Gastrocnemius medialis (tissue), 4 donors: ENCODE results near the gene ERGIC3. TPM values are rescaled to one million over a fixed set of nuclear protein-coding genes. Genes with fewer than 3 reads are reported as not detected.

ENCODE experiments used
- ATAC-seq, 2 donors: fragments of 150-250 bp; one replicate each; pipeline ENCODE4 v1.9.1; 2016
- DNase-seq, 2 donors: peaks; one replicate each; pipeline ENCODE4 v3.0.0-alpha.2; 2019
- H3K27ac ChIP-seq, 4 donors: fragments of 200-600 bp; sonication (generic); 1 replicate in 1 of 4; 2 replicates in 3 of 4; pipeline ENCODE4 v1.5.1; 2016 to 2018; ENCODE audit warnings: mild to moderate bottlenecking in 2 of 4, moderate library complexity in 1 of 4
- H3K27me3 ChIP-seq, 3 donors: fragments of 200-600 bp; sonication (generic) in 2 of 3; 1 replicate in 1 of 3; 2 replicates in 2 of 3; pipeline versions ENCODE4 v1.5.1 to v1.6.0; 2016 to 2019; ENCODE audit warnings: mild to moderate bottlenecking in 1 of 3, moderate library complexity in 1 of 3
- H3K36me3 ChIP-seq, 2 donors: fragments of 200-600 bp; sonication (generic) in 1 of 2; one replicate each; pipeline ENCODE4 v1.5.1; 2017 to 2018
- H3K4me1 ChIP-seq, 2 donors: fragments of 200-600 bp; sonication (generic) in 1 of 2; one replicate each; pipeline ENCODE4 v1.5.1; 2016 to 2017; ENCODE audit warnings: mild to moderate bottlenecking in 2 of 2
- H3K4me3 ChIP-seq, 4 donors: fragments of 200-600 bp; sonication (generic) in 3 of 4; 1 replicate in 1 of 4; 2 replicates in 3 of 4; pipeline ENCODE4 v1.5.1; 2016 to 2019; ENCODE audit warnings: mild to moderate bottlenecking in 2 of 4
- H3K9me3 ChIP-seq, 3 donors: fragments of 200-600 bp; sonication (generic) in 2 of 3; 1 replicate in 1 of 3; 2 replicates in 2 of 3; pipeline ENCODE4 v1.5.1; 2016 to 2019
- CTCF ChIP-seq, 5 experiments: fragments of 450-650 bp in 3 of 5; fragments of 200-600 bp in 2 of 5; sonication (generic) in 2 of 5; IDR thresholded peaks in 4 of 5; conservative IDR thresholded peaks in 1 of 5; 1 replicate in 4 of 5; 2 replicates in 1 of 5; pipeline ENCODE4 v1.5.1; 2016 to 2019; ENCODE audit warnings: antibody characterized with exemption in 5 of 5, mild to moderate bottlenecking in 3 of 5, moderate library complexity in 3 of 5
- POLR2A ChIP-seq, 2 donors: fragments of 450-650 bp; IDR thresholded peaks; one replicate each; pipeline ENCODE4 v1.6.1; 2017; ENCODE audit warnings: antibody characterized with exemption in 2 of 2, mild to moderate bottlenecking in 2 of 2, moderate library complexity in 2 of 2
- in situ Hi-C, 4 donors: fragments of 200-750 bp; cut with MboI; loops; one replicate each; pipeline versions ENCODE4 v1.15.0 to v1.8.0; 2017; ENCODE audit warnings: low sequenced_read_pairs in 4 of 4
- intact Hi-C: fragments of 100-400 bp; cut with DNase I; formaldehyde crosslinking; loops from one replicate; pipeline ENCODE4 v1.15.1; 2023; ENCODE audit warnings: low total_unique reads
- total RNA-seq, 4 donors: library from RNA; depleted of rRNA; stranded (reverse); fragments of >200 nt; gene quantifications; one replicate each; pipeline versions ENCODE4 v1.1.0 to v1.2.3, GENCODE V29; 2016

ERGIC3 gene
- total RNA-seq, 4 donors from 2014 or later: 82.5 to 91.0 (median 89.2) TPM

GRCh38 chr20:35503841-35504561 lies 37.9 kb upstream of the ERGIC3 start:
- ATAC-seq: no peak
- no peak for TF ChIP-seq POLR2A (IDR thresholded peaks at IDR 0.05)
- intact Hi-C loops: no loop called here
- no peaks in the 10 kb centered on the region for H3K27me3 ChIP-seq
- H3K4me1 ChIP-seq: no peaks in the 10 kb centered on the region
- H3K27ac ChIP-seq: no peak overlapping the region
- in situ Hi-C loops: no loop called here
- H3K9me3 ChIP-seq: no peaks in the 10 kb centered on the region
- peaks cover 0 to 68% of the 10 kb centered on the region in 2 donors for H3K36me3 ChIP-seq
- no peak for DNase-seq
- H3K4me3 ChIP-seq: no peak overlapping the region

- in situ Hi-C loops: no loop called here
- no peak overlapping the region for H3K27ac ChIP-seq
- H3K9me3 ChIP-seq: no peaks in the 10 kb centered on the region
- DNase-seq (no peak), ATAC-seq (no peak)
- no peak overlapping the region for H3K4me3 ChIP-seq
- H3K36me3 ChIP-seq: peaks cover 0 to 68% of the 10 kb centered on the region in 2 donors
- H3K4me1 ChIP-seq: no peaks in the 10 kb centered on the region
- TF ChIP-seq CTCF (IDR thresholded peaks at IDR 0.05 in 4 of 5, conservative IDR thresholded peaks at IDR 0.05 in 1 of 5) (no peak), POLR2A (IDR thresholded peaks at IDR 0.05) (no peak)
- intact Hi-C loops: no loop called here
- H3K27me3 ChIP-seq: no peaks in the 10 kb centered on the region
Observed at GRCh38 chr20:35504751-35505150, 37.1 kb upstream of the ERGIC3 start.

- Histone ChIP-seq H3K4me3 (no peak overlapping the region), H3K4me1 (no peaks in the 10 kb centered on the region), H3K36me3 (peaks cover 0 to 67% of the 10 kb centered on the region in 2 donors), H3K9me3 (no peaks in the 10 kb centered on the region), H3K27ac (no peak overlapping the region), H3K27me3 (no peaks in the 10 kb centered on the region)
- in situ Hi-C loops (no loop called here), intact Hi-C loops (no loop called here)
- DNase-seq (no peak), ATAC-seq (no peak)
- TF ChIP-seq CTCF (IDR thresholded peaks at IDR 0.05 in 4 of 5, conservative IDR thresholded peaks at IDR 0.05 in 1 of 5) (no peak), POLR2A (IDR thresholded peaks at IDR 0.05) (no peak)
Observed at GRCh38 chr20:35506179-35506578, 35.7 kb upstream of the ERGIC3 start.

- Histone ChIP-seq H3K4me1 (no peaks in the 10 kb centered on the region), H3K4me3 (no peak overlapping the region), H3K9me3 (no peaks in the 10 kb centered on the region), H3K36me3 (peaks cover 0 to 62% of the 10 kb centered on the region in 2 donors), H3K27ac (no peak overlapping the region), H3K27me3 (no peaks in the 10 kb centered on the region)
- intact Hi-C loops: no loop called here
- no peak for TF ChIP-seq CTCF (IDR thresholded peaks at IDR 0.05 in 4 of 5, conservative IDR thresholded peaks at IDR 0.05 in 1 of 5)
- TF ChIP-seq POLR2A (IDR thresholded peaks at IDR 0.05): no peak
- no peak for ATAC-seq
- DNase-seq: no peak
- in situ Hi-C loops: no loop called here
Observed at GRCh38 chr20:35506872-35507638, 34.8 kb upstream of the ERGIC3 start.

GRCh38 chr20:35508493-35509218 lies 33.2 kb upstream of the ERGIC3 start:
- H3K27ac ChIP-seq: no peak overlapping the region
- H3K4me1 ChIP-seq: no peaks in the 10 kb centered on the region
- H3K27me3 ChIP-seq: no peaks in the 10 kb centered on the region
- in situ Hi-C loops (no loop called here), intact Hi-C loops (no loop called here)
- no peak overlapping the region for H3K4me3 ChIP-seq
- H3K9me3 ChIP-seq: no peaks in the 10 kb centered on the region
- ATAC-seq (no peak), DNase-seq (no peak)
- H3K36me3 ChIP-seq: peaks cover 0 to 47% of the 10 kb centered on the region in 2 donors
- TF ChIP-seq CTCF (IDR thresholded peaks at IDR 0.05 in 4 of 5, conservative IDR thresholded peaks at IDR 0.05 in 1 of 5) (no peak), POLR2A (IDR thresholded peaks at IDR 0.05) (no peak)
